Sigmoid colon (tissue), 7 donors: ENCODE results near the gene CDH13. TPM values are rescaled to one million over a fixed set of nuclear protein-coding genes. Genes with fewer than 3 reads are reported as not detected.
A peak's percentile ranks its signal among the peaks of the same experiment; 100 is the strongest.

ENCODE experiments used
- DNase-seq: peaks from one replicate; pipeline ENCODE4 v3.0.0-alpha.2; 2019
- H3K27ac ChIP-seq, 4 donors: fragments of 200-600 bp; sonication (generic); one replicate each; pipeline ENCODE4 v1.5.1; 2016 to 2019; ENCODE audit warnings: mild to moderate bottlenecking in 1 of 4
- H3K27me3 ChIP-seq, 3 donors: fragments of 200-600 bp; sonication (generic); one replicate each; pipeline ENCODE4 v1.5.1; 2019; ENCODE audit warnings: mild to moderate bottlenecking in 1 of 3
- H3K36me3 ChIP-seq, 4 donors: fragments of 200-600 bp; sonication (generic); one replicate each; pipeline ENCODE4 v1.5.1; 2016 to 2019
- H3K4me1 ChIP-seq, 4 donors: fragments of 200-600 bp; sonication (generic); one replicate each; pipeline ENCODE4 v1.5.1; 2017 to 2019
- H3K4me3 ChIP-seq, 4 donors: fragments of 200-600 bp; sonication (generic); one replicate each; pipeline ENCODE4 v1.5.1; 2017 to 2019; ENCODE audit warnings: mild to moderate bottlenecking in 2 of 4, moderate library complexity in 1 of 4
- H3K9me3 ChIP-seq, 4 donors: fragments of 200-600 bp in 3 of 4; sonication (generic) in 3 of 4; one replicate each; pipeline versions ENCODE4 v1.5.1 to v1.6.1; 2013 to 2019
- EP300 ChIP-seq, 4 donors: sonication (generic); formaldehyde crosslinking; IDR thresholded peaks; one replicate each; pipeline ENCODE4 v1.6.1; 2017; ENCODE audit warnings: antibody characterized with exemption in 4 of 4
- POLR2A ChIP-seq, 2 donors: fragments of 450-650 bp; IDR thresholded peaks; one replicate each; pipeline ENCODE4 v1.6.1; 2016; ENCODE audit warnings: antibody characterized with exemption in 2 of 2, mild to moderate bottlenecking in 2 of 2, moderate library complexity in 2 of 2
- POLR2AphosphoS5 ChIP-seq, 4 donors: sonication (generic); formaldehyde crosslinking; IDR thresholded peaks; one replicate each; pipeline ENCODE4 v1.6.1; 2017; ENCODE audit warnings: antibody characterized with exemption in 4 of 4
- whole genome bisulfite sequencing, 2 donors: extraction: QIAGEN DNeasy Blood & Tissue Kit; methylation state at CpG; one replicate each; pipeline ENCODE4 v1.1.7; 2013; 5-methylcytosine and 5-hydroxymethylcytosine counted together
- intact Hi-C: fragments of 100-400 bp; cut with DNase I; formaldehyde crosslinking; loops from one replicate; pipeline ENCODE4 v1.15.1; 2023
- polyA plus RNA-seq, 3 donors: library from polyadenylated mRNA; stranded (reverse); fragments of 200-250 nt; gene quantifications; one replicate each; pipeline ENCODE4 v1.2.3, GENCODE V29; 2013
- total RNA-seq, 4 donors: library from RNA; depleted of rRNA; stranded (reverse); fragments of >200 nt; gene quantifications; one replicate each; pipeline ENCODE4 v1.1.0, GENCODE V29; 2016
- TF ChIP-seq, protein P1 (sequence below), 4 experiments: fragments of 450-650 bp in 3 of 4; fragments of 200-600 bp in 1 of 4; IDR thresholded peaks; one replicate each; pipeline ENCODE4 v1.5.1; 2016 to 2019; ENCODE audit warnings: antibody characterized with exemption in 4 of 4, mild to moderate bottlenecking in 3 of 4, moderate library complexity in 2 of 4
- donor health status: healthy with polysubstance abuse.
- donor health status: Bipolar disorder and iron deficiency.
- donor health status: healthy.

The CDH13 gene
- total and polyA plus RNA-seq, 7 donors: 0.60 to 17.6 (median 11.8) TPM

DNA sequence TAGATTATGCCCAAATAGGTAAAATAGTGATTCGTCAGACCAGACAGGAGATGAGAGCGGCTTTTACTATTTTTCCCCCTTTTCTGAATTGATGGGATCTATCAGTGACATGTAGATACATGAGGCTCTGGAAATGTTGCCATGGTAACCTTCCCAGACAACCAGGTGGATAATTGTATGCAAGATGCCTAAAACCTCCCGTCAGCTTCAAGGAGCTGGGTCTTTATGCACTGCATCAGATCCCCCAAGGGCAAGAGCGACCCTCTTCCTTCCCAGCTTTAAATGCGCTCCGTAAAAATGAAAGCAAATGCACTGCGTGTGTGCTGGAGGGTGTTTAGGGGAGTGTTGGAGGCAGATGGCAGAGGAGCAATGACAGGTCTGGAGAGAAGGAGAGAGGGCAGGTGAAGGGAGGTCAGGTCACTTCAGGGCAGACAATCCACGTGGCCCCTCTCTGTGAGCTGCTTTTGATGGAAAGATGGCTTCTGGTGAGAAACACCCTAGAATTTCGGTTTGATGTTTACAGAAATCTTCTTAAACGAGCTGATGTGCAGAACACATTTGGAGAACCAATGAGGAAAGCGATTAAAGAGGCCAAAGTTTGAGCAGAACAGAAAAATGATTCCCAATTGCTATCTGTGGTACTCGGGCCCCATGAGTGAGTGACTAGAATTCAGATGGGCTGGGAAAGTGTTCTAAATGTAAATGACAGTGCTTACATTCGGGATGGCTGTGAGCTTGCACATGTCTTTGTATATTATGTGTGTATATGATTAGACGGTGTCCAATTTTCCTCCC is 719.3 kb downstream of the CDH13 start:
- Histone ChIP-seq H3K27ac (no peak overlapping the region), H3K4me1 (no peaks in the 10 kb centered on the region), H3K36me3 (no peaks in the 10 kb centered on the region), H3K27me3 (no peaks in the 10 kb centered on the region), H3K9me3 (no peaks in the 10 kb centered on the region), H3K4me3 (peak overlapping the region in 1 of 4 donors; percentile 1)
- no peak for DNase-seq
- no peak for TF ChIP-seq EP300 (IDR thresholded peaks at IDR 0.05)
- TF ChIP-seq POLR2A (IDR thresholded peaks at IDR 0.05): no peak
- TF ChIP-seq, protein P1, sequence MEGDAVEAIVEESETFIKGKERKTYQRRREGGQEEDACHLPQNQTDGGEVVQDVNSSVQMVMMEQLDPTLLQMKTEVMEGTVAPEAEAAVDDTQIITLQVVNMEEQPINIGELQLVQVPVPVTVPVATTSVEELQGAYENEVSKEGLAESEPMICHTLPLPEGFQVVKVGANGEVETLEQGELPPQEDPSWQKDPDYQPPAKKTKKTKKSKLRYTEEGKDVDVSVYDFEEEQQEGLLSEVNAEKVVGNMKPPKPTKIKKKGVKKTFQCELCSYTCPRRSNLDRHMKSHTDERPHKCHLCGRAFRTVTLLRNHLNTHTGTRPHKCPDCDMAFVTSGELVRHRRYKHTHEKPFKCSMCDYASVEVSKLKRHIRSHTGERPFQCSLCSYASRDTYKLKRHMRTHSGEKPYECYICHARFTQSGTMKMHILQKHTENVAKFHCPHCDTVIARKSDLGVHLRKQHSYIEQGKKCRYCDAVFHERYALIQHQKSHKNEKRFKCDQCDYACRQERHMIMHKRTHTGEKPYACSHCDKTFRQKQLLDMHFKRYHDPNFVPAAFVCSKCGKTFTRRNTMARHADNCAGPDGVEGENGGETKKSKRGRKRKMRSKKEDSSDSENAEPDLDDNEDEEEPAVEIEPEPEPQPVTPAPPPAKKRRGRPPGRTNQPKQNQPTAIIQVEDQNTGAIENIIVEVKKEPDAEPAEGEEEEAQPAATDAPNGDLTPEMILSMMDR (IDR thresholded peaks at IDR 0.05): no peak
- TF ChIP-seq POLR2AphosphoS5 (IDR thresholded peaks at IDR 0.05): no peak
- 70 to 78% methylated on average over 14 of the region's 14 CpGs for WGBS, 2 donors
- intact Hi-C loops: no loop called here

DNA sequence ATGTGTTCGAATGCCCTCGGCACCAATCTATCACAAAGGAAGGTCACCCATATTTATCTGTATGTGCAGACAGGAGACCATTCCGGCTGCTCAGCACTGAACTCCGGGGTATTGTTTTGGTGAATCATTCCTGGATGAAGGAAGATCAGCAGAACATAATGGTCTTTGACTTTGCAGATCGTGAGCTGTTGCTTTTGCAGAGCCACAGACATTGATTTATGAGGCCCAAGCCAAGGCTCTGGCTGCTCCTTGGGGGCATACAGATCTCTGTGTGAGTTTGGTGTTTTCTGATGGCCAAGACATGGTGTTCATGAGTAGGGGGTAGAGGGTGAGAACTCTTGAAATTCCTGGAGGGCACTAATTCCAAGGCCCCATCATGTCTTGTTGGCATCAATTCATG is 722.2 kb downstream of the CDH13 start:
- no peak overlapping the region for H3K4me3 ChIP-seq
- no peaks in the 10 kb centered on the region for H3K36me3 ChIP-seq
- no peaks in the 10 kb centered on the region for H3K27me3 ChIP-seq
- no peaks in the 10 kb centered on the region for H3K9me3 ChIP-seq
- 84 to 87% methylated on average over 5 of the region's 5 CpGs for WGBS, 2 donors
- DNase-seq: no peak
- intact Hi-C loops: no loop called here
- no peak overlapping the region for H3K27ac ChIP-seq
- TF ChIP-seq EP300 (IDR thresholded peaks at IDR 0.05) (no peak), POLR2A (IDR thresholded peaks at IDR 0.05) (no peak), POLR2AphosphoS5 (IDR thresholded peaks at IDR 0.05) (no peak)
- TF ChIP-seq, protein P1 (IDR thresholded peaks at IDR 0.05): no peak
- no peaks in the 10 kb centered on the region for H3K4me1 ChIP-seq

DNA sequence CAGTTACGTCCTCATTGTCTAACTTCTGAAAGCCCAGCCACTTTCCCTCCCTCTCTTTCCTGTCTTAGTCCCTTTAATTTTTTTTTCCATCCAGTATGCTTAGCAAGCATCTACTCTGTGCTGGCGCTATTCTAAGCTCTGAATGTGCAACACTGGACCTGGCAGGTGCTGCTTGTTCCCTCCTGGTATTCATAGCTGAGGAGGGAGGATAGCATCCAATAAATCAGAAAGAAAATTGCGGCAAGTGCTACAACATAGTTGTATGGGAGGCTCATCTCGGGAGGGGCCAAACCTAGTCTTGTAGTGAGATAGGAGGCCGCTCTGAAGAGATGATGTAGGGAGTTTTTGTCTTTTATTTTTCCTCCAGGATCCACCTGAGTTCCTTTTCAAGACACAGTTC is 723.7 kb downstream of the CDH13 start:
- intact Hi-C loops: no loop called here
- Histone ChIP-seq H3K4me1 (no peaks in the 10 kb centered on the region), H3K36me3 (no peaks in the 10 kb centered on the region), H3K4me3 (no peak overlapping the region), H3K27ac (no peak overlapping the region), H3K27me3 (no peaks in the 10 kb centered on the region), H3K9me3 (no peaks in the 10 kb centered on the region)
- TF ChIP-seq POLR2A (IDR thresholded peaks at IDR 0.05) (no peak), EP300 (IDR thresholded peaks at IDR 0.05) (no peak), POLR2AphosphoS5 (IDR thresholded peaks at IDR 0.05) (no peak)
- TF ChIP-seq, protein P1 (IDR thresholded peaks at IDR 0.05): no peak
- no peak for DNase-seq
- 87% methylated on average over 5 of the region's 5 CpGs for WGBS, 2 donors

DNA sequence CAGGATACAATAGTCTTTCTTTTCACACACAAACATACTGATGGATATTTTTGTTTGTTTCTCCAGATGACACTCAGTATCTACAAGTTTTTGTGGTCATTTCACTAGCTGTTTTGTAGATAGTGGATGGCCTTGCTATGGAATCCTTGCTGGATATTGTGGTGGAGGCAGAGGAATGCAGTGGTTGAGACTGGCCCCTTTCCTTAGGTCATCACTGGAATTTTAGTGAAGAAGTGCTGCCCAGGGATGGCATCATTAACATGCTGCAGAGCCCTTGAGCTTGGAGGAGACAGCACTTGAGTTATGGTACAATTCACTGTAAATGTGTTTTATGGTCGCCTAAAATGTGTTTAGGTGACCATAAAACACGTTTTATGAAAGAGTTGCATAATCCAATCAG is 725.1 kb downstream of the CDH13 start:
- intact Hi-C loops: no loop called here

More for the DNA sequence above, 725.1 kb downstream of the CDH13 start:
- Histone ChIP-seq H3K4me3 (no peak overlapping the region), H3K9me3 (no peaks in the 10 kb centered on the region), H3K4me1 (no peaks in the 10 kb centered on the region), H3K36me3 (no peaks in the 10 kb centered on the region), H3K27ac (no peak overlapping the region), H3K27me3 (no peaks in the 10 kb centered on the region)
- TF ChIP-seq POLR2A (IDR thresholded peaks at IDR 0.05) (no peak), POLR2AphosphoS5 (IDR thresholded peaks at IDR 0.05) (no peak), EP300 (IDR thresholded peaks at IDR 0.05) (no peak)
- TF ChIP-seq, protein P1 (IDR thresholded peaks at IDR 0.05): no peak
- WGBS, 2 donors: 9 to 57% methylated on average over 2 of the region's 2 CpGs
- no peak for DNase-seq
